ENCODE measurements around the gene PCDHGB4.
"Not testable (repeated sequence)": the region's sequence is repeated elsewhere in the genome, so short reads cannot be mapped to it uniquely, and the experiment has no call there.

The PCDHGB4 gene

DNA sequence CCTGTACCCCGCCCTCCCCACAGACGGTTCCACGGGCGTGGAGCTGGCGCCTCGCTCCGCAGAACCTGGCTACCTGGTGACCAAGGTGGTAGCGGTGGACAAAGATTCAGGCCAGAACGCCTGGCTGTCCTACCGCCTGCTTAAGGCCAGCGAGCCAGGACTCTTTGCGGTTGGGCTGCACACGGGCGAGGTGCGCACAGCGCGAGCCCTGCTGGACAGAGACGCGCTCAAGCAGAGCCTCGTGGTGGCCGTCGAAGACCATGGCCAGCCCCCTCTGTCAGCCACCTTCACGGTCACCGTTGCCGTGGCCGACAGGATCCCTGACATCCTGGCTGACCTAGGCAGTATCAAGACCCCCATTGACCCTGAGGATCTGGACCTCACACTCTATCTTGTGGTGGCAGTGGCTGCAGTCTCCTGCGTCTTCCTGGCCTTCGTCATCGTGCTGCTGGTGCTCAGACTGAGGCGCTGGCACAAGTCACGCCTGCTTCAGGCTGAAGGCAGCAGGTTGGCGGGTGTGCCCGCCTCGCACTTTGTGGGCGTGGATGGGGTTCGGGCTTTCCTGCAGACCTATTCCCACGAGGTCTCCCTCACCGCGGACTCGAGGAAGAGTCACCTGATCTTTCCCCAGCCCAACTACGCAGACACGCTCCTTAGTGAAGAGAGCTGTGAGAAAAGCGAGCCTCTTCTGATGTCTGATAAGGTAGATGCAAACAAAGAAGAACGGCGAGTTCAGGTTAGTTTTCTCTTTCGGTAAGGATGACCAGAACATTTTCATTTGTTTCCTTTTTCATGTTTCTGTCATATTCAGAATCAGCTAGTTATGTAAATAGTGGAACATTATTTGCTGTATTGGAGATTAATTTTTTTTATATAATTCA, 21.2 kb upstream of the PCDHGB4 start:
- no peak for DNase-seq (ENCODE audit: low spot score)

- DNase-seq (ENCODE audit: low spot score) = no peak
These were observed 17.3 kb upstream of the PCDHGB4 start, which contains the start of gene PCDHGB3 for GRCh38 chr5:141369994-141370848. Gene PCDHGB3, plus strand, starts transcription at chr5:141370242. Its CDS starts 153 bp downstream, at chr5:141370395.

DNA sequence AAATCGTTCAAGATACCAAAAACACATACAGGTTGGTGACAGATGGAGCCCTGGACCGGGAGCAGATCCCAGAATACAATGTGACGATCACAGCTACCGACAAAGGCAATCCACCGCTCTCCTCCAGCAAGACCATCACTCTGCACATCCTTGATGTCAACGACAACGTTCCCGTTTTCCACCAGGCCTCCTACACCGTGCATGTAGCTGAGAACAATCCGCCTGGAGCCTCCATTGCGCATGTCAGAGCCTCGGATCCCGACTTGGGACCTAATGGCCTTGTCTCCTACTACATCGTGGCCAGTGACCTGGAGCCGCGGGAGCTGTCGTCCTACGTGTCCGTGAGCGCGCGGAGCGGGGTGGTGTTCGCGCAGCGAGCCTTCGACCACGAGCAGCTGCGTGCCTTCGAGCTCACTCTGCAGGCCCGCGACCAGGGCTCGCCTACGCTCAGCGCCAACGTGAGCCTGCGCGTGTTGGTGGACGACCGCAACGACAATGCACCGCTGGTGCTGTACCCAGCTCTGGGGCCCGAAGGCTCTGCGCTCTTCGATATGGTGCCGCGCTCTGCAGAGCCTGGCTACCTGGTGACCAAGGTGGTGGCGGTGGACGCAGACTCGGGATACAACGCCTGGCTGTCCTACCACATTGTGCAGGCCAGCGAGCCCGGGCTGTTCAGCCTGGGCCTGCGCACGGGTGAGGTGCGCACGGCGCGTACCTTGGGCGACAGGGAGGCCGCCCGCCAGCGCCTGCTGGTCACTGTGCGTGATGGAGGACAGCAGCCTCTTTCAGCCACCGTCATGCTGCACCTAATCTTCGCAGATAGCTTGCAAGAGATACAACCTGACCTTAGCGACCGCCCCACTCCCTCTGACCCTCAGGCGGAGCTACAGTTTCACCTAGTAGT, 15.7 kb upstream of the PCDHGB4 start:
- DNase-seq (ENCODE audit: low spot score) = no peak

- DNase-seq (ENCODE audit: low spot score) = no peak
These were observed 13.7 kb upstream of the PCDHGB4 start, which contains the start of gene PCDHGA6 for GRCh38 chr5:141373673-141374317. Gene PCDHGA6, plus strand, starts transcription at chr5:141373891. Its CDS starts 193 bp downstream, at chr5:141374084.

DNA sequence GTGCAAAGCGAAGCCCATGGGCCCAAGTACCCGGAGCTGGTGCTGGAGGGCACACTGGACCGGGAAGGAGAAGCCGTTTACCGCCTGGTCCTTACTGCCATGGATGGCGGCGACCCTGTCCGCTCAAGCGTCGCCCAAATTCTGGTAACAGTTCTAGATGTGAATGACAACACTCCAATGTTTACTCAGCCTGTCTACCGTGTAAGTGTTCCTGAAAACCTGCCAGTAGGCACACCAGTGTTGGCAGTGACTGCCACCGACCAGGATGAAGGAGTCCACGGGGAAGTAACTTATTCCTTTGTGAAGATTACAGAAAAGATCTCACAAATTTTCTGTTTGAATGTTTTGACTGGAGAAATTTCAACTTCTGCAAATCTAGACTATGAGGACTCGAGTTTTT, 12.9 kb upstream of the PCDHGB4 start:
- no peak for DNase-seq (ENCODE audit: low spot score)

DNA sequence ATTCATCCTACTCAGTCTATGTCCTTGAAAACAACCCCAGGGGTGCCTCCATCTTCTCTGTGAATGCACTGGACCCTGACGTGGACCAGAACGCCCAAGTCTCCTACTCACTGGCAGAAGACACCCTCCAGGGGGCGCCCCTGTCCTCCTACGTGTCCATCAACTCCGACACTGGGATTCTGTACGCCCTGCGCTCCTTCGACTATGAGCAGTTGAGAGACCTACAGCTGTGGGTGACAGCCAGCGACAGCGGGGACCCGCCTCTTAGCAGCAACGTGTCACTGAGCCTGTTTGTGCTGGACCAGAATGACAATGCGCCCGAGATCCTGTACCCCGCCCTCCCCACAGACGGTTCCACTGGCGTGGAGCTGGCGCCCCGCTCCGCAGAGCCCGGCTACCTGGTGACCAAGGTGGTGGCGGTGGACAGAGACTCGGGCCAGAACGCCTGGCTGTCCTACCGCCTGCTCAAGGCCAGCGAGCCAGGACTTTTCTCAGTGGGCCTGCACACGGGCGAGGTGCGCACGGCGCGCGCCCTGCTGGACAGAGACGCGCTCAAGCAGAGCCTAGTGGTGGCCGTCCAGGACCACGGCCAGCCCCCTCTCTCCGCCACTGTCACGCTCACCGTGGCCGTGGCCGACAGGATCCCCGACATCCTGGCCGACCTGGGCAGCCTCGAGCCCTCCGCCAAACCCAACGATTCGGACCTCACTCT, 11.9 kb upstream of the PCDHGB4 start:
- not testable (repeated sequence) for DNase-seq (ENCODE audit: low spot score)

GRCh38 chr5:141382469-141383294, 4.8 kb upstream of the PCDHGB4 start, which contains the start of gene PCDHGA7:
Gene PCDHGA7, plus strand, starts transcription at chr5:141382742. Its CDS starts 158 bp downstream, at chr5:141382900.
- DNase-seq (ENCODE audit: low spot score) = no peak

- no peak for DNase-seq (ENCODE audit: low spot score)
These were observed 4.2 kb upstream of the PCDHGB4 start for GRCh38 chr5:141383345-141383744.

- no peak for DNase-seq (ENCODE audit: low spot score)
These were observed 2.8 kb upstream of the PCDHGB4 start for GRCh38 chr5:141384471-141385267.

DNA sequence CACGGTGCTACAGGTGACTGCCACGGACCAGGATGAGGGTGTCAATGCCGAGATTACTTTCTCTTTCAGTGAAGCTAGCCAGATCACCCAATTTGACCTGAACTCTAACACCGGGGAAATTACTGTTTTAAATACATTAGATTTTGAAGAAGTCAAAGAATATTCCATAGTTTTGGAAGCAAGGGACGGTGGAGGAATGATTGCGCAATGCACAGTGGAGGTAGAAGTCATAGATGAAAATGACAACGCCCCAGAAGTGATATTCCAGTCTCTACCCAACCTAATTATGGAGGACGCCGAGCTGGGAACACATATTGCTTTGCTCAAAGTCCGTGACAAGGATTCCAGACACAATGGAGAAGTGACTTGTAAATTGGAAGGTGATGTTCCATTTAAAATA, 1.2 kb downstream of the PCDHGB4 start:
- DNase-seq (ENCODE audit: low spot score) = no peak

DNA sequence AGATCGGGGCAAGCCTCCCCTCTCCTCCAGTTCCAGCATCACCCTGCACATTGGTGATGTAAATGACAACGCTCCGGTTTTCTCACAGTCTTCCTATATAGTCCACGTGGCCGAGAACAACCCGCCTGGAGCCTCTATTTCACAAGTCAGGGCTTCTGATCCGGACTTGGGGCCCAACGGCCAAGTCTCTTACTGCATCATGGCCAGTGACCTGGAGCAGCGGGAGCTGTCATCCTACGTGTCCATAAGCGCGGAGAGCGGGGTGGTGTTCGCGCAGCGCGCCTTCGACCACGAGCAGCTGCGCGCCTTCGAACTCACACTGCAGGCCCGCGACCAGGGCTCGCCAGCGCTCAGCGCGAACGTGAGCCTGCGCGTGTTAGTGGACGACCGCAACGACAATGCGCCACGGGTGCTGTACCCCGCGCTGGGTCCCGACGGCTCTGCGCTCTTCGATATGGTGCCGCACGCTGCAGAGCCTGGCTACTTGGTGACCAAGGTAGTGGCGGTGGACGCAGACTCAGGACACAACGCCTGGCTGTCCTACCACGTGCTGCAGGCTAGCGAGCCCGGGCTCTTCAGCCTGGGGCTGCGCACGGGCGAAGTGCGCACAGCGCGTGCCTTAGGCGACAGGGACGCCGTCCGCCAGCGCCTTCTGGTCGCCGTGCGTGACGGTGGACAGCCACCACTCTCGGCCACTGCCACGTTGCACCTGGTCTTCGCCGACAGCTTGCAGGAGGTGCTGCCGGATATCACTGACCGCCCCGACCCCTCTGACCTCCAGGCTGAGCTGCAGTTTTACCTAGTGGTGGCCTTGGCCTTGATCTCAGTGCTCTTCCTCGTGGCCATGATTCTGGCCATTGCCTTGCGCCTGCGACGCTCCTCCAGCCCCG, 1.9 kb downstream of the PCDHGB4 start:
- no peak for DNase-seq (ENCODE audit: low spot score)

DNA sequence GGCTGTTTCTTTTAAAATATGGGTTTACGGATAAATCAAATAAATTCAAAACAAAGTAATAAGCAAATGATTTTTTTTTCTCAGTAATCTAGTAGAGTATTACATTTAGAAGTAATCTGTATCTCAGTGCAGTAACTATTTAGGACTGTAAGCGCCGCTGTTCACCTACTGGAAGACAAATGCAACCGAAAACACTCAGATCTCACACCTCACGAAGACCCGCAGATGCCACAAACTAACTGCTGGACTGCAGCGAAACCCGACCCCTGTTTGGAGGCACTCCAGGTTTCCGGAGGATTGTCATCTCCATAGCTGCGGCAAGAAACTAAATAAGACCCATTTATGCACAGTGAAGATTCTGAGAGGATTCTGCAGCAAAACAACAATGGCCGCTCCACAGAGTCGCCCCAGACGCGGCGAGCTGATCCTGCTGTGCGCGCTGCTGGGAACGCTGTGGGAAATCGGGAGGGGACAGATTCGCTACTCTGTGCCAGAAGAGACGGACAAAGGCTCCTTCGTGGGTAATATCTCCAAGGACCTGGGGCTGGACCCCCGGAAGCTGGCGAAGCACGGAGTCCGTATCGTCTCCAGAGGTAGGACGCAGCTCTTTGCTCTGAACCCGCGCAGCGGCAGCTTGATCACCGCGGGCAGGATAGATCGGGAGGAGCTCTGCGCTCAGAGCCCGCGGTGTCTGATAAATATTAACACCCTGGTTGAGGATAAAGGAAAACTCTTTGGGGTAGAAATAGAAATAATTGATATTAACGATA, 5.1 kb downstream of the PCDHGB4 start, which contains the start of gene PCDHGA8:
Gene PCDHGA8 (plus strand): TSS at position 205 of the 770 bp plus-strand sequence. CDS start 181 bp downstream, at position 386.
- DNase-seq (ENCODE audit: low spot score) = no peak

DNA sequence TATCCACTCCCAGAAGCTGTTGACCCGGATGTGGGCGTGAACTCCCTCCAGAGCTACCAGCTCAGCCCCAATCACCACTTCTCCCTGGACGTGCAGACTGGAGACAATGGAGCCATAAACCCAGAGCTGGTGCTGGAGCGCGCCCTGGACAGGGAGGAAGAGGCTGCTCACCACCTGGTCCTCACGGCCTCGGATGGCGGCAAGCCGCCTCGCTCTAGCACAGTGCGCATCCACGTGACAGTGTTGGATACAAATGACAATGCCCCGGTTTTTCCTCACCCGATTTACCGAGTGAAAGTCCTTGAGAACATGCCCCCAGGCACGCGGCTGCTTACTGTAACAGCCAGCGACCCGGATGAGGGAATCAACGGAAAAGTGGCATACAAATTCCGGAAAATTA, 5.8 kb downstream of the PCDHGB4 start:
- DNase-seq (ENCODE audit: low spot score) = no peak

DNA sequence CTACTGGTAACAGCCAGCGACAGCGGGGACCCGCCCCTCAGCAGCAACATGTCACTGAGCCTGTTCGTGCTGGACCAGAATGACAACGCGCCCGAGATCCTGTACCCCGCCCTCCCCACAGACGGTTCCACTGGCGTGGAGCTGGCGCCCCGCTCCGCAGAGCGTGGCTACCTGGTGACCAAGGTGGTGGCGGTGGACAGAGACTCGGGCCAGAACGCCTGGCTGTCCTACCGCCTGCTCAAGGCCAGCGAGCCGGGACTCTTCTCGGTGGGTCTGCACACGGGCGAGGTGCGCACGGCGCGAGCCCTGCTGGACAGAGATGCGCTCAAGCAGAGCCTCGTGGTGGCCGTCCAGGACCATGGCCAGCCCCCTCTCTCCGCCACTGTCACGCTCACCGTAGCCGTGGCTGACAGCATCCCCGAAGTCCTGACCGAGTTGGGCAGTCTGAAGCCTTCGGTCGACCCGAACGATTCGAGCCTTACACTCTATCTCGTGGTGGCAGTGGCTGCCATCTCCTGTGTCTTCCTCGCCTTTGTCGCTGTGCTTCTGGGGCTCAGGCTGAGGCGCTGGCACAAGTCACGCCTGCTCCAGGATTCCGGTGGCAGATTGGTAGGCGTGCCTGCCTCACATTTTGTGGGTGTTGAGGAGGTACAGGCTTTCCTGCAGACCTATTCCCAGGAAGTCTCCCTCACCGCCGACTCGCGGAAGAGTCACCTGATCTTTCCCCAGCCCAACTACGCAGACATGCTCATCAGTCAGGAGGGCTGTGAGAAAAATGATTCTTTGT, 7.1 kb downstream of the PCDHGB4 start:
- not testable (repeated sequence) for DNase-seq (ENCODE audit: low spot score)

Measured in SK-N-DZ (cell line).